ENCODE measurements around the gene LHFPL2. TPM values are rescaled to one million over a fixed set of nuclear protein-coding genes. Genes with fewer than 3 reads are reported as not detected.

Gene LHFPL2
- total RNA-seq, 1 donor from 2014 or later, result 40.6 TPM

DNA sequence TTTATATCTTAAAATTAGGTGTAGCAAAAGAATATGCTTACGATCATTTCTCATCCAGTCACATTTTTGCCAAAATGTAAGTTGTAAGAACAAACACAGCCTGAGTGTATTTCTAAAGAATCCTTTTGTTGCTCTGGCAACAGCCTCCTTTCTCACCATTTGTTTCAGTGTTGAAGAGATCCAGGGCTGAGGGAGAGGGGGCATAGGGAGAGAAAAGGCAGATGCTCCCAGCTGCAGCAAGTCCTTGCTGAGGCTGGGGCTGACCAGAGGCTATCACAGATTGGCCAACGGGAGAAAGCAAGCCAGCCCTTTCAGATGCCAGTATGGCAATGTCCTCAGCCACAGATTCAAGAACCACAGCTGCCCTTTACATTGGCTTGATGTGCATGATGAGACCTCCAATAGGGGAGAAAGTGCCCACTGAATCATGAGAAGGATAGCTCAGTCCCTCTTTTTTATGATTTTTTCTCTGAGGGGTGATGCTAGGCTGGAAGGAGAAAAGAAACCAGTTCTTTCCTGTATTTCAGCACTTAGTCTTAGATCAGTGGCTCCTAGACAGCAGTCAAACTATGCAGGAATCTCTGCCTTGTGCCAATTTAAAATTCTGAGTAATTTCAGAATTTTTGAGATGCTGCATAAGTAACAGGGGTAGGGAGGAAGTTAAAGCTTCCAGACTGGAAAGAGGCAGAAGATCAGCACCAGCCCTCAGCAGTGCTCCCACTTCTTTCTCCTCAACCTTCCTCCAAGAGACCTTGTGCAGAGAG, 142.1 kb downstream of the LHFPL2 start:
- intact Hi-C loops (cut with DNase I), result no loop called here
- DNase-seq, result no peak
- Histone ChIP-seq H3K27ac (peak overlapping the region; percentile 54), H3K27me3 (ENCODE audit: low read depth) (no peaks in the 10 kb centered on the region), H3K9me3 (no peaks in the 10 kb centered on the region), H3K36me3 (no peaks in the 10 kb centered on the region), H3K4me3 (peak overlapping the region; percentile 63), H3K4me1 (peaks cover 75% of the 10 kb centered on the region)
- TF ChIP-seq, protein P1, sequence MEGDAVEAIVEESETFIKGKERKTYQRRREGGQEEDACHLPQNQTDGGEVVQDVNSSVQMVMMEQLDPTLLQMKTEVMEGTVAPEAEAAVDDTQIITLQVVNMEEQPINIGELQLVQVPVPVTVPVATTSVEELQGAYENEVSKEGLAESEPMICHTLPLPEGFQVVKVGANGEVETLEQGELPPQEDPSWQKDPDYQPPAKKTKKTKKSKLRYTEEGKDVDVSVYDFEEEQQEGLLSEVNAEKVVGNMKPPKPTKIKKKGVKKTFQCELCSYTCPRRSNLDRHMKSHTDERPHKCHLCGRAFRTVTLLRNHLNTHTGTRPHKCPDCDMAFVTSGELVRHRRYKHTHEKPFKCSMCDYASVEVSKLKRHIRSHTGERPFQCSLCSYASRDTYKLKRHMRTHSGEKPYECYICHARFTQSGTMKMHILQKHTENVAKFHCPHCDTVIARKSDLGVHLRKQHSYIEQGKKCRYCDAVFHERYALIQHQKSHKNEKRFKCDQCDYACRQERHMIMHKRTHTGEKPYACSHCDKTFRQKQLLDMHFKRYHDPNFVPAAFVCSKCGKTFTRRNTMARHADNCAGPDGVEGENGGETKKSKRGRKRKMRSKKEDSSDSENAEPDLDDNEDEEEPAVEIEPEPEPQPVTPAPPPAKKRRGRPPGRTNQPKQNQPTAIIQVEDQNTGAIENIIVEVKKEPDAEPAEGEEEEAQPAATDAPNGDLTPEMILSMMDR (IDR thresholded peaks at IDR 0.05), result no peak
- ATAC-seq, result no peak

DNA sequence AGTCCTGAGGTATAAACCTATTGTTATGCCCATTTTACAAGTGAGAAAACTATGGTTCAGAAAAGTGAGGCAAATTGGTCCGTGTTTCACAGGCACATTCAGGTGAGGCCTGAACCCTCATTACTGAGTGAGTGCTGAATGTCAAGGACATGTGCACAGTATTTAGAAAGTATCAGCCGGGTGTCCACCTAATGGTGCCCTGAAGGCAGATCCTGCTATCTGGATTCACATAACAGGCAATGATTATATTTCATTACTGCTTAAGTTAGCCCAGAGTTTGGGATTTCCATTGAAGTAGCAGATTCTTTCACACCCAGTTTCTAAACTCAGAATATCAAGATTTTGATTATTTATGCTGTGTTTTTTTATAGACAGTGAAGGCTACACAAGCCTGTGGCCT, 142.7 kb downstream of the LHFPL2 start:
- no peak for DNase-seq
- Histone ChIP-seq H3K9me3 (no peaks in the 10 kb centered on the region), H3K27ac (peak overlapping the region; percentile 54), H3K27me3 (ENCODE audit: low read depth) (no peaks in the 10 kb centered on the region), H3K4me3 (no peak overlapping the region), H3K4me1 (peaks cover 72% of the 10 kb centered on the region), H3K36me3 (no peaks in the 10 kb centered on the region)
- no peak for ATAC-seq
- TF ChIP-seq, protein P1 (IDR thresholded peaks at IDR 0.05), result no peak
- intact Hi-C loops (cut with DNase I), result no loop called here

DNA sequence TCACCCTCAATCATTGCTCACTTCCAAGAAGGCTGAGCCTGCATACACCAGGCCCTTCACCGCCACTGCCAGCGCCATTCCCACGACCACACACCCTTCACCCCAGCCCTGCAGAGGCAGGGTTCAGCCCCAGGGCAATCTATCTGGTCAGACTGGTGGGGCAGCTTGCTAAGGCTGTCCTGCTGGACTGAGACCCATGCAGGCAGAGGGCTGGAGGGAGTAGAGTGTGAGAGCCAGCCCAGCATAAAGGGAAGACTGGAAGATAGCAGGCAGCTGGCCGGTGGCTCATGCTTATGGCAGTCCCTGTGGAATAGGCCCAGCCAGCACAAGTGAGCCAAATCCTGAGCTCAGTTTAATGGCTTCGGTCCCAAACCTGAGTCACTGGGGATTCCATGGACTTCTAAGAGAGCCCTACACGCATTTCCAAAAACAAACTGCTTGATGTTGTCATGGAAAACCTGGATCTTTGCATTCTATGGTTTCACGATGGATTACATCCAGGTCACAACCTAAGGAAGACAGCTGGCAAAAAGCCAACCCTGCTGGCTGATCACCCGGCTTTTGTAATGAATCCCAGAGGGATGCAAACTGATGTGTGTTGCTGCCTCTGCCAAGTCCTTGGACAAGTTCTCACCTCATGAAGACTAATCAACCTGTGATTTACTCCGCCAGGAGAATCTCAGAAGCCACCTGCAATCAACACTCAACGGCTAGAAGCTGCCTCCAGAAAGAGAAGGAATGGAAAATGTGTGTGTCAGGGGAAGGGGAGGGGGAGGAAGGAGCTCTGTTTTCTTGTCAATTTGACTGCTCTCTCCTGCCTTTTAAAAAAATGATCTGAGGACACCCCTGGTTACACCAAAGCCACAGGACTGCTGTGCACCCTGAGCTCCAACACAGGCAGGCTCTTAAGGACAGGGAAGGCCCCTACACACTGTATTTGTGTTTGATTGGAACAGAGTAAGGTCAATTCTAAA, 143.6 kb downstream of the LHFPL2 start:
- Histone ChIP-seq H3K4me3 (no peak overlapping the region), H3K27me3 (ENCODE audit: low read depth) (no peaks in the 10 kb centered on the region), H3K9me3 (no peaks in the 10 kb centered on the region), H3K27ac (peak overlapping the region; percentile 47), H3K4me1 (peaks cover 72% of the 10 kb centered on the region), H3K36me3 (no peaks in the 10 kb centered on the region)
- TF ChIP-seq, protein P1 (IDR thresholded peaks at IDR 0.05), result no peak
- ATAC-seq (peak; percentile 80 to 87), DNase-seq (peak; percentile 56)
- intact Hi-C loops (cut with DNase I), result no loop called here

GRCh38 chr5:78503958-78504653, 144.5 kb downstream of the LHFPL2 start:
- peak overlapping the region; percentile 47 for H3K27ac ChIP-seq
- ATAC-seq (no peak), DNase-seq (no peak)
- no peaks in the 10 kb centered on the region for H3K9me3 ChIP-seq
- no peak overlapping the region for H3K4me3 ChIP-seq
- TF ChIP-seq, protein P1 (IDR thresholded peaks at IDR 0.05), result no peak
- peaks cover 74% of the 10 kb centered on the region for H3K4me1 ChIP-seq
- H3K36me3 ChIP-seq, result no peaks in the 10 kb centered on the region
- intact Hi-C loops (cut with DNase I), result no loop called here
- H3K27me3 ChIP-seq (ENCODE audit: low read depth), result no peaks in the 10 kb centered on the region
